ENCODE results near the gene USP6NL.

- TF ChIP-seq, protein P1, sequence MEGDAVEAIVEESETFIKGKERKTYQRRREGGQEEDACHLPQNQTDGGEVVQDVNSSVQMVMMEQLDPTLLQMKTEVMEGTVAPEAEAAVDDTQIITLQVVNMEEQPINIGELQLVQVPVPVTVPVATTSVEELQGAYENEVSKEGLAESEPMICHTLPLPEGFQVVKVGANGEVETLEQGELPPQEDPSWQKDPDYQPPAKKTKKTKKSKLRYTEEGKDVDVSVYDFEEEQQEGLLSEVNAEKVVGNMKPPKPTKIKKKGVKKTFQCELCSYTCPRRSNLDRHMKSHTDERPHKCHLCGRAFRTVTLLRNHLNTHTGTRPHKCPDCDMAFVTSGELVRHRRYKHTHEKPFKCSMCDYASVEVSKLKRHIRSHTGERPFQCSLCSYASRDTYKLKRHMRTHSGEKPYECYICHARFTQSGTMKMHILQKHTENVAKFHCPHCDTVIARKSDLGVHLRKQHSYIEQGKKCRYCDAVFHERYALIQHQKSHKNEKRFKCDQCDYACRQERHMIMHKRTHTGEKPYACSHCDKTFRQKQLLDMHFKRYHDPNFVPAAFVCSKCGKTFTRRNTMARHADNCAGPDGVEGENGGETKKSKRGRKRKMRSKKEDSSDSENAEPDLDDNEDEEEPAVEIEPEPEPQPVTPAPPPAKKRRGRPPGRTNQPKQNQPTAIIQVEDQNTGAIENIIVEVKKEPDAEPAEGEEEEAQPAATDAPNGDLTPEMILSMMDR (IDR thresholded peaks at IDR 0.05): no peak
- no peak for TF ChIP-seq POLR2A (IDR thresholded peaks at IDR 0.05; ENCODE audit: low read depth)
- TF ChIP-seq POLR2AphosphoS5 (IDR thresholded peaks at IDR 0.05): no peak
- no peak for TF ChIP-seq EP300 (IDR thresholded peaks at IDR 0.05)
These were observed 46.7 kb downstream of the USP6NL start for GRCh38 chr10:11564741-11565140.

Data from esophagus muscularis mucosa (tissue), 4 donors.